GM21786 (cell line): ENCODE measurements around the gene FAM78A.

Experiments
- ATAC-seq: cut with Tn5 transposase; IDR thresholded peaks from one replicate; pipeline ENCODE4 v1.9.1; 2021; ENCODE audit not compliant: unreplicated experiment

FAM78A gene

GRCh38 chr9:131303381-131304321, 27.3 kb upstream of the FAM78A start:
- ATAC-seq, result no peak

GRCh38 chr9:131302244-131303075, 26.1 kb upstream of the FAM78A start:
- no peak for ATAC-seq

GRCh38 chr9:131300444-131300843, 24.1 kb upstream of the FAM78A start:
- no peak for ATAC-seq

- ATAC-seq, result no peak
Observed at GRCh38 chr9:131299961-131300347, 23.6 kb upstream of the FAM78A start.

DNA sequence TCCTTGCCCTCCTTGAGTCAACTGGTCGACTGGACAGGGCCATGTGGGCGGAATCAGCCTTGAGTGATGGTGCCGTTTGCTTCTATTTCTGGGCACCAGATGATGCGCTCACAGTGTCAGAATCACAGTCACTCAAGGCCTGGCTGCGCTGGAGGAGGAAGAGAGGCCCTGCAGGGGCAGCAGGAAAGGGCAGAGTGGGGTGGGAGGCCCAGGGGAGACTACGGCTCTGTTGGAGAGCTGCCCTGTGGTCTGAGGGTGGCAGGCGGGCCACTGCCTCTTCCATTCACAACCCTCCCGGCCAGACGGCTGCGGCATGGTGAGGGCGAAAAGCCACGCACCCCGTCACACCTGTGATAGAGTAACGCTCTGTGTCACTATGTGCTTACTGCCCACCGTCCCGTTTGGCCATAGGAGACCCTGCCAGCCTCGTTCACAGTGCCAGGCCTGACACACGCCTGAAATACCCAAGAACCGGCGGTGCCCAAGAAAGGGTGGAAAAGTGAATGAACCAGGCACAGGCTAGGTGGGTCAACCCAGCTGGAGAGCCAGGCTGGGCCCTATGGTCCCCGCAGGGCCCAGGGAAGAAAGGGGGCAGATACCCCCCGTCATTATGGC, 23.1 kb upstream of the FAM78A start:
- no peak for ATAC-seq

- no peak for ATAC-seq
Observed at GRCh38 chr9:131298816-131299215, 22.5 kb upstream of the FAM78A start.

- no peak for ATAC-seq
Observed at GRCh38 chr9:131298341-131298740, 22.0 kb upstream of the FAM78A start.

DNA sequence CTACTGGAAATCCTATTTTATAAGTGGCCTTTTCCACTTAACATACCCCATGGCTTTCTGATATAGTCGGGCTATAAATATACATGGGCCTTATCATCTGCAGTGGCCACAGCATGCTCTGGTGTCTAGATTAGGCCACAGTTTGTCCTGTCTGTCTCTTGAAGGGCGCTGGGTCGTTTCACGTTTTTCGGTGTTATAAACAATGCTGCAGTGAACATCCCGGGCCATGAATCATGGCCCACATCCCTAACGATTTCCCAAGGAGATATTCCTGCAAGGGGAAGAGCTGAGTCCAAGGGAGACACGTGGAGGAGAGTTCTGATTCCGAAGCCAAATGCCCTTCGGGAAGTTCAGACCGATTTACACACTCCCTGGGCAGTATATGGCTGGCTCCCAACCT, 21.6 kb upstream of the FAM78A start:
- no peak for ATAC-seq

- no peak for ATAC-seq
Observed at GRCh38 chr9:131296906-131297500, 20.7 kb upstream of the FAM78A start.

DNA sequence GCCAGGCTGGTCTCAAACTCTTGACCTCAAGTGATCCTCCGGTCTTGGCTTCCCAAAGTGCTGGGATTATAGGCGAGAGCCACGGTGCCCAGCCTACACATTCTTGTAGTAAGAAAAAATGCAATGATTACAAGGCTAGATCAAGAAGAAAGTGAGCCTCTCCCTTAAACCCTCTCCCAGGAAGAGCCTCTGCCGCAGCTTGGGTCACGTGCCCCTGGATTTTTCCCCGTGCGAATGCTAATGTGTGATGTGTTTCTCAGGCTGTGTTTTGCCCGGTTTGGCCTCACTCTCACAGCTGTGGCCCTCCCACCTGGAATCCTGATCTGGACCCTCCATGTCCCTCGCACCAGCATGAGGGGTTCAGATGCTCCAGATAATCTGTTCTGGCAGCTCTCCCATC, 20.1 kb upstream of the FAM78A start:
- ATAC-seq, result no peak

DNA sequence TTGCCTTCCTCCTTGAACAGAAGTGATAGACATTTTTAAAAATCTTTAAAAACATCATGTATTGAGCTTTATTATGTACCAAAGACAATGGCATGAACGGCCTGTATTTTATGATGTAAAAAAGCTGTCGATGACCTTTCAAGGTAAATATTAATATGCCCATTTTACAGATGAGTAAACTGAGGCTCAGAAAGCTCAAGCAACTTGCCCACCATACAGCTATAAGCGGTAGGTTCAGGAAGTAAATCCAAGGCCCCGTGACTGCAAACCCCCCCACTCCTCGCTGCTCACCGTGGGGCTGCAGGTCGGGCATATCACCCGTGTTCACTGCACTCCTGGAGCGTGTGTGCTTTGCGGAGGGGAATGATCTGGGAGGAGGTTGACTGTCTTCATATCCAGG, 16.6 kb upstream of the FAM78A start:
- ATAC-seq, result no peak

GRCh38 chr9:131291795-131292315, 15.5 kb upstream of the FAM78A start:
- ATAC-seq, result no peak

GRCh38 chr9:131290767-131291370, 14.6 kb upstream of the FAM78A start:
- no peak for ATAC-seq

GRCh38 chr9:131290036-131290766, 13.9 kb upstream of the FAM78A start:
- ATAC-seq, result no peak

DNA sequence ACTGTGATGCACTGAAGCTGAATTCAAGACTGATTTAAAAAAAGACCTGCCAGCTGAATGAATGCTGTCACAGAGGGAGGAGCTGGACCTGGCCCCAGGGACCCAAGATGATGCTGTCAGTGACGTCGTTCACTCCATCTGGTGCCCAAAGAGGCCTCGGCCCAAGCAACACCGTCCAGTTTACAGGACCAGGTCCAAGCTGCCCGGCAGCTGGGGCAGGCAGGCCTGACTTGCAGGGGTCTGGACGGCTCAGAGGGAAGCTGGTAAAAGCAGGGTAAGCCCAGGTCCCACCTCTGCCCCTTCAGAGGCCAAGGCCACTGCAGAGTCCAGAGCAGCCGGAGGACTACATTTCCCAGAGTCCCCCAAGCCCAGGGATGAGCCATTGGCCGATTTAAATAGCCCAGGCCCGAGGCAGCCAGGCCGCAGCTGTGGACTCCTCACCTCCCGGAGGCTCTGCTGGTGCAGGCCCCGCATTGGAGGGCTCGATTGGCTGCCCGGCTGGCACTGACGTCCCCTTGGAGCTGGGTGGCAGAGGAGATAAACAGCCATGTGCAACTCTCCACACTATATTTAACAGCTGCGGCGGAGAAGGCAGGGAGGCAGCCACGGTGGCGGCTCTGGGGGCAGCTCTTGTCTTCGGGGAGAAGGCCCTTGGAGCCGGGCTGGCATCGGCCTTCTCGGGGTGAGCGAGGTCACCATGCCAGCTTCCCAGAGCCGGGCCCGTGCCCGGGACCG, 13.2 kb upstream of the FAM78A start, which contains the start of gene PLPP7:
PLPP7 (plus strand) TSS at position 423 of the 735 bp plus-strand sequence; CDS start at position 698, 275 bp downstream.
- ATAC-seq, result no peak

- ATAC-seq, result no peak
Observed at GRCh38 chr9:131288217-131288616, 11.9 kb upstream of the FAM78A start.

DNA sequence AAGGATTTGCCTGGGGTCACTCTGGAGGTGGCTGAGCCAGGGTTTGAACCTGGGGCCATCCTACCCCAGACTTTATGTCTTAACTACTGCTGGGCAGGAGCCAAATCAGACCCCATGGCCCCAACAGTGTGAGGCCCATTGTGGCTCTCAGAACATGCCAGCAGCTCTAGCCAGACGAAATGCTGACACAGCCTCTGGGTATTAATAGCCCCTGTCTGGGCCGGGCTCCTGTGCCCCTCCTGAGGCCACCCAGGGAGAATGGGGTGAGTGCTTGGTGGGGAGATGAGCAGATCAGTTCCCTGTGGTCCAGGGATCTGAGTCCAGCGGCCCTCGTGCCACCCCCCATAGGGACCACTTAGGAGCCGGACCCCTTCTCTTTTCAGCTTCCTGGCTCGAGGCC, 11.0 kb upstream of the FAM78A start:
- no peak for ATAC-seq

DNA sequence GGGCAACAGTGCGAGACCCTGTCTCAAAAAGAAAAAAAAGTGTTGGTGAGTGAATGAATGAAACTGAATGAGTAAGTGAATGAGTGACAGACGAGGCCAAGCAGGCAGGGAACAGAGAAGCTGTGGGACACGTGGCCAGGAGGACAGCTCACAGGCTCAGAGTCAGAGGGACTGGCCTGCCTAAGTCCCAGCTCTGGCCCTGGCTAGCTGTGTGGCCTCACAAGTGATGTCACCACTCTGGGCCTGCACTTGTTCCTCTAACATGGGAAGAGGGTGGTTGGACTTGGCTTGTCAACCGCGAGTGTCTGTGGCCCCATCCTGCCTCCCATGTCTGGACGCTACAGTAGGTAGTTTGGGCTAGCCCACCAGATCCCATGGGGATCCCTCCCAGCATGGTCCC, 8.5 kb upstream of the FAM78A start:
- no peak for ATAC-seq
